Central memory CD8-positive, alpha-beta T cell (primary cell): ENCODE measurements around the gene KLF11.

Source experiments
- ATAC-seq: fragments of 150-1000 bp; cut with Tn5 transposase; replicated peaks from 2 replicates; pipeline ENCODE4 v1.10.0; 2022; ENCODE audit warnings: mild to moderate bottlenecking, moderate FRiP score, moderate number of reproducible peaks; ENCODE audit not compliant: poor library complexity, severe bottlenecking; ENCODE audit errors: extremely low read depth
- DNase-seq, 2 donors: peaks; one replicate each; pipeline ENCODE4 v3.0.0; 2021; ENCODE audit warnings: low spot score in 2 of 2
- H3K27ac Mint-ChIP-seq: one replicate; pipeline ENCODE4 v1.8.0; 2022; ENCODE audit warnings: low read depth, mild to moderate bottlenecking, moderate library complexity, mixed read lengths
- H3K27me3 Mint-ChIP-seq: one replicate; pipeline ENCODE4 v1.8.0; 2022; ENCODE audit warnings: mixed read lengths
- H3K36me3 Mint-ChIP-seq: one replicate; pipeline ENCODE4 v1.8.0; 2022; ENCODE audit warnings: mild to moderate bottlenecking, moderate library complexity, mixed read lengths; ENCODE audit not compliant: insufficient read depth
- H3K4me1 Mint-ChIP-seq: one replicate; pipeline ENCODE4 v1.8.0; 2022; ENCODE audit warnings: mixed read lengths
- H3K4me3 Mint-ChIP-seq: one replicate; pipeline ENCODE4 v1.8.0; 2022; ENCODE audit warnings: mild to moderate bottlenecking, moderate library complexity, mixed read lengths
- H3K9me3 Mint-ChIP-seq: one replicate; pipeline ENCODE4 v1.8.0; 2022; ENCODE audit warnings: mixed read lengths

Gene KLF11

DNA sequence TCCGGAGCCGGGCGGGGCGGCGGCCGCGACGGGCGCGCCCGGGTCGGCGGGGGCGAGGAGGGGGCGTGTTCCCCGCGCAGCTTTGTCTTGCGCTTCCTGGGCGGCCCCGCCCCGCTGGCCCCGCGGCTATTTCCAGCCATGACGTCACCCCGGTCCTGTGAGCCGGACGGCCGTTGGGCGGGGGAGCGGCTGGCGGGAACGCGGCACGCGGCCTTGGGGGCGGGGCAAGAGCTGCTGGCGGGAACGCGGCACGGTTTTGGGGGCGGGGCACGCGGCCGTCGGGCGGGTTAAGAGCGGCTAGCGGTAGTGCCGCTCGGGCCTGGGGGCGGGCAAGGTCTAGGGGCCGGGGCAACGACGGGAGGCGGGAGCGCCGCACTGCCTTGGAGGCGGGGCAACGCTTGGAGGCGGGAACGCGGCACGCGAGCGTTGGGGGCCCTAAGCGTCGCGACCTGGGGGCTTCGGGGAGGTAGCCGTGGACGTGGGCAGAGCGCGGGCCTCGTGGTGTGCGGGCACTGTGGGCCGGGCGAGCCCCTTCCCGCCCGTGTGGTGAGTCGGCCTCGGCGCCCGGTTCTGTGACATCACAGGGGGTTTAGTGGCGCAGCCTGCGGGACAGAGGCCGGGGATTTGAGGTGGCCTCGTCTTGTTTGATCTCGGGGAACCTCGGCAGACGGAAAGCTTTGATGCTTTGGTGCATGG is 704 bp downstream of the KLF11 start:
- H3K4me3 Mint-ChIP-seq = peak overlapping the region; percentile 83

DNA sequence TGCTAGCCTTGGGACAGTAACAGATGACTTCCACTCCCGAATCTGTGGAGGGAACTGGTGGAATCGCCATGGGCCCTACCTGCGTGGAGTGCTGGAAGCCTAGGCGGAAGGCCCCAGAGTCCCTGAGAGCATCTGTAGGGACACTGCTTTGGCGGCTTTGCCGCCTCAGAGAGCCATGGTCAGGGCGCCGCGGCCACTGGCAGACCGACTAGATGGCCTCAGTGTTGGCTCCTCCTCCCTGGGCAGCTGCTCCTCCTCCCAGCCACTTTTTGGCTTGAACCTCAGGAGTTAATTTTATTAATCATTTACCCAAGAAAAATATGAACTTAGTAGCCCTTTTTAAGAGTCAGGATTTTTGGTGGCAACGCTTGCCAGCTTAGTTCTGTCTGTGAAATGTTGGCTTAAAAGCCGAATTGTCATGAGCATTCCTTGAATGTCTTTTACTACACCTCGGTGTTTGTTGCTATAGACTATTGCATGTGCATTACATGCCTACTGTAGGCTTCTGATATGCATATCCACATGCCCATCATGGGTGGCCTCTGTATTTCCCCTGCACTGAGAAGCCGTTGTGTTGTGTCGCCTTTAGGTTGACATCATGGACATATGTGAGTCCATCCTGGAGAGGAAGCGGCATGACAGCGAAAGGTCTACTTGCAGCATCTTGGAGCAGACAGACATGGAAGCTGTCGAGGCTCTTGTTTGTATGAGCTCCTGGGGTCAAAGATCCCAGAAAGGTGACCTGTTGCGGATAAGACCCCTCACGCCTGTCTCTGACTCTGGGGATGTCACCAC is 2.4 kb downstream of the KLF11 start:
- no peak for DNase-seq
- Mint-ChIP-seq H3K9me3 (no peaks in the 10 kb centered on the region), H3K4me1 (peaks cover 21% of the 10 kb centered on the region), H3K4me3 (no peak overlapping the region), H3K27ac (peak overlapping the region; percentile 35), H3K36me3 (peaks cover 29% of the 10 kb centered on the region), H3K27me3 (no peaks in the 10 kb centered on the region)
- ATAC-seq = no peak

More for the DNA sequence above, 704 bp downstream of the KLF11 start:
- Mint-ChIP-seq H3K9me3 (no peaks in the 10 kb centered on the region), H3K4me1 (peaks cover 21% of the 10 kb centered on the region), H3K36me3 (peaks cover 21% of the 10 kb centered on the region), H3K27me3 (no peaks in the 10 kb centered on the region), H3K27ac (peak overlapping the region; percentile 94)
- peak; percentile 81 to 90 for DNase-seq
- ATAC-seq = peak; percentile 67

DNA sequence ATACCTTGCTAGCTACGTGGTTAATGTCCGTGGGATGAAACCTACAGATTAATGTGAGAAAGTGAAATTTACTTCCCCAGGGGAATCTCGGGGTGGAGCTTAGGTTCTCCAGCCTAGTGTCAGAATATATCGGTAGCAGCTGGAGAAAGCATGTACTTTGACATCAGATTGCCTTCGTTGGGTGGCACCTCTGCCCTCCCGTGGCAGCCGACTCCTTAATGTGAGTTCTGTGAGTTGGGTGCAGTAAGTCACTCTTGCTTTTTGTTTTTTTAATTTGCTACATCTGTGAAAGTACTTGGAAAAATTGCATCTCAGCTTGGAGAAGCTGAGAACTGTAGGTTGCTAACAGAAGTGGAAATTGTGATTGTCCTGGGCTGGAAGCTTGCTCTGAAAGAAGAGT is 3.6 kb downstream of the KLF11 start:
- DNase-seq (no peak), ATAC-seq (no peak)
- H3K27ac Mint-ChIP-seq = no peak overlapping the region
- no peak overlapping the region for H3K4me3 Mint-ChIP-seq
- no peaks in the 10 kb centered on the region for H3K27me3 Mint-ChIP-seq
- H3K9me3 Mint-ChIP-seq = no peaks in the 10 kb centered on the region
- H3K4me1 Mint-ChIP-seq = peaks cover 14% of the 10 kb centered on the region
- H3K36me3 Mint-ChIP-seq = peaks cover 28% of the 10 kb centered on the region

DNA sequence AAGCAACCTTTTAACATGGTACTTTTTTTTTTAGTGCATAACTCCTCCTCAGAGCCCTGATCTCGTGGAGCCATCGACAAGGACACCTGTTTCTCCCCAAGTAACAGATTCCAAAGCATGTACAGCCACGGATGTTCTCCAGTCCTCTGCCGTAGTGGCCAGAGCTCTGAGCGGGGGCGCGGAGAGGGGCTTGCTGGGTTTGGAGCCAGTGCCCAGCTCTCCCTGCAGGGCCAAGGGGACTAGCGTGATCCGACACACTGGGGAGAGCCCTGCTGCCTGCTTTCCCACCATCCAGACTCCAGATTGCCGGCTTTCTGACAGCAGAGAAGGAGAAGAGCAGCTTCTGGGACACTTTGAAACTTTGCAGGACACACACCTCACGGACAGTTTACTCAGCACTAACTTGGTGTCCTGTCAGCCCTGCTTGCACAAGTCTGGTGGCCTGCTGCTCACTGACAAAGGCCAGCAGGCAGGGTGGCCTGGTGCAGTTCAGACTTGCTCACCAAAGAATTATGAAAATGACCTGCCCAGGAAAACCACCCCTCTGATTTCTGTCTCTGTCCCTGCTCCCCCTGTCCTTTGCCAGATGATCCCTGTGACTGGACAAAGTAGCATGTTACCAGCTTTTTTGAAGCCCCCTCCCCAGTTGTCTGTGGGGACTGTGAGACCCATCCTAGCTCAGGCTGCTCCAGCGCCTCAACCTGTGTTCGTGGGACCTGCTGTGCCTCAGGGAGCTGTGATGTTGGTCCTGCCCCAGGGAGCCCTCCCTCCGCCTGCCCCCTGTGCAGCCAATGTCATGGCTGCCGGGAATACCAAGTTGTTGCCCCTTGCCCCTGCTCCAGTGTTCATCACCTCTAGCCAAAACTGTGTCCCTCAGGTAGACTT is 4.5 kb downstream of the KLF11 start:
- Mint-ChIP-seq H3K27me3 (no peaks in the 10 kb centered on the region), H3K4me1 (peaks cover 7% of the 10 kb centered on the region), H3K27ac (peak overlapping the region; percentile 3), H3K36me3 (peaks cover 36% of the 10 kb centered on the region), H3K9me3 (no peaks in the 10 kb centered on the region), H3K4me3 (no peak overlapping the region)
- DNase-seq (no peak), ATAC-seq (no peak)

DNA sequence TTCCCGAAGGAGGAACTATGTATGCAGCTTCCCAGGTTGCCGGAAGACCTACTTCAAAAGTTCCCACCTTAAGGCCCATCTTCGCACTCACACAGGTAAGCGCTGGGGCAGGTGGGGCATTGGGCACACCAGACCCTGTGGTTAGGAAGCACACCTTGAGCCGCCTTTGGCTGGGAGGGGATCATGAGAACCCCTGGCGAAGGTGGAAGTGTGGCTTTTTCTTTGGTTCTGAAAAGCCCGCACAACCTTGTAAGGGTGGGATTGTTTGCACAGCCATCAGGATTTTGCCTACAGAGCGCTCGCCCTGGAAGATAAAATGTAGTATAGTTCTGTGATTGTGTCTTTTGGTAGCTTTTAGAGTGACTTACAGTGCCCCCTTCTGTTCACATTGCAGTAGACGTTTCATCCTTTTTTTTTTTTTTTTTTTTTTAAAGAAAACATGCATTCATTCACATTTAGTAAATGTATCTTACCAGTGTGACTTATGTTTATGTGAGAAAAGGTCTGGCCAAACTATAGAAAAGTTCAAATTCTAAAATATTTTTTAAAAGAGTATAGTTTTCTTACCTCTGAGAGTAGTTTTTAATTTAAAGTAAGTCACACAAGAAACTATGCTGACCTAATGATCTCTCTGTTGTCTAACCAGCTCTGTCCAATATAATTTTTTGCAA is 5.3 kb downstream of the KLF11 start:
- H3K9me3 Mint-ChIP-seq = no peaks in the 10 kb centered on the region
- DNase-seq (no peak), ATAC-seq (no peak)
- no peak overlapping the region for H3K27ac Mint-ChIP-seq
- peaks cover 7% of the 10 kb centered on the region for H3K4me1 Mint-ChIP-seq
- H3K36me3 Mint-ChIP-seq = peaks cover 41% of the 10 kb centered on the region
- H3K4me3 Mint-ChIP-seq = no peak overlapping the region
- no peaks in the 10 kb centered on the region for H3K27me3 Mint-ChIP-seq

DNA sequence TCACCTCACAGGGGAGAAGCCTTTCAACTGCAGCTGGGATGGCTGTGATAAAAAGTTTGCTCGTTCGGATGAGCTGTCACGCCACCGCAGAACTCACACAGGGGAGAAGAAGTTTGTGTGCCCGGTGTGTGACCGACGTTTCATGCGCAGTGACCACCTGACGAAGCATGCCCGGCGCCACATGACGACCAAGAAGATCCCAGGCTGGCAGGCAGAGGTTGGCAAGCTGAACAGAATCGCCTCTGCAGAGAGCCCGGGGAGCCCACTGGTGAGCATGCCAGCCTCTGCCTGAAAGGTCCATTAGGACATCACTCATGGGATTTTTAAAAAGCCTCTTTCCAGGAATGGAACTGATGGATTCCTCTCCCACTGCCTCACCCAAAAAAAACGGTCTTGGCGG is 8.9 kb downstream of the KLF11 start:
- ATAC-seq = no peak
- Mint-ChIP-seq H3K9me3 (no peaks in the 10 kb centered on the region), H3K27ac (no peak overlapping the region), H3K27me3 (no peaks in the 10 kb centered on the region), H3K4me3 (no peak overlapping the region), H3K36me3 (peaks cover 45% of the 10 kb centered on the region), H3K4me1 (no peaks in the 10 kb centered on the region)
- DNase-seq = no peak

DNA sequence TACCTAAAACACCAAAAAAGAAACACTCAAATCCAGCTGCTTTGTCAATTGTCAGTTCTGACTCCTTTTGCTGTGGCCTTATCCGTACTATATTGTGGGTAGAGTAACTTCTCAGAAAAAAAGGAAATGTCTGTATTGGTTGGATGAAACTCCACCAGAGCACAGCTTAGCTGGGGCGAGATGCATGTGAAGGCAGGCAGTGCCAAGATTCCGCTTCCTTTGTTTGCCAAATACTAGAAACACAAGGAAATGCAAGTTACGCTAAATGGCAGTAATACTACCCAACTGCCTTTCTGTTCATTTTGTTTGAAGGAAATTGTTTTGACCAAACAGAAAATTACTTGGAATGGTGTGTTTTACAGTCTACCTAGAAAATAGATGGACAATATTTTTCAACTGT is 10.0 kb downstream of the KLF11 start:
- H3K4me3 Mint-ChIP-seq = no peak overlapping the region
- no peaks in the 10 kb centered on the region for H3K27me3 Mint-ChIP-seq
- H3K4me1 Mint-ChIP-seq = no peaks in the 10 kb centered on the region
- no peaks in the 10 kb centered on the region for H3K9me3 Mint-ChIP-seq
- H3K36me3 Mint-ChIP-seq = peaks cover 36% of the 10 kb centered on the region
- no peak overlapping the region for H3K27ac Mint-ChIP-seq
- DNase-seq = no peak
- no peak for ATAC-seq

DNA sequence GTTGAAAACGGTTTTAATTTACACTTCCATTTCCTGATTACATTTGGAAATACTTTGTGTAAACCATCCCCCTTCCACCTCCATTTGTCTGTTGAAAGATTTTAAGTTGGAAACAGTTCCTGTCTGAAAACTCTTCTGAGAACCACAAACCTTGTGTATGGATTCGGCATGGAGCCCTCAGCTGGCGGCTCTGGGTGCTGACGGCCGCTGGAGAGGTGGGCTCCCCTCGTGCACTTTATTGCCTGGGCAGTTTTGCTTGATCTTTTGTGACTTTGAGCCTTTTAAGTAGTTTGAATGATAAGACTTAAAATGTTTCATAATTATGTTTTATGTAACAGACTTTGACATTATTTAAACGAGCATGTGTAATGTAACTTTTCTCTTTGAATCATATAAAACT is 11.1 kb downstream of the KLF11 start:
- no peaks in the 10 kb centered on the region for H3K4me1 Mint-ChIP-seq
- peaks cover 31% of the 10 kb centered on the region for H3K36me3 Mint-ChIP-seq
- no peak for DNase-seq
- no peaks in the 10 kb centered on the region for H3K9me3 Mint-ChIP-seq
- H3K27ac Mint-ChIP-seq = no peak overlapping the region
- no peak overlapping the region for H3K4me3 Mint-ChIP-seq
- no peak for ATAC-seq
- H3K27me3 Mint-ChIP-seq = no peaks in the 10 kb centered on the region

DNA sequence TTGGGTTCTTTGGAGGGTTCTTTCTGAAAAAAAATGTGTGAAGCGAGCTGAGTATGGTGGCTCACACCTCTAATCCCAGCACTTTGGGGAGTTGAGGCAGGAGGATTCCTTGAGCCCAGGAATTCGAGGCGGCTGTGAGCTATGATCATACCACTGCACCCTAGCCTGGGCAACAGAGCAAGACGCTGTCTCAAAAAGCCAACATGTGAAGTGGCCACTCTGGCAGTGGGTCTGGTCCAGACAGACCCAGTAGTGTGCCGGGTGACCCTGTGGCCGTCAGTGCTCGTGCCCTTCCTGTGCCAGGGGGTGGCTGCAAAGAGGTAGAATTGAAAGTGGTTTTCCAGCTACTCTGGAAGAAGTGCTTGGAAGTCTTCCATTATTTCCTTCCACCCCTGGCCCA is 11.6 kb downstream of the KLF11 start:
- Mint-ChIP-seq H3K4me3 (no peak overlapping the region), H3K27me3 (no peaks in the 10 kb centered on the region), H3K4me1 (no peaks in the 10 kb centered on the region), H3K36me3 (peaks cover 29% of the 10 kb centered on the region), H3K27ac (no peak overlapping the region), H3K9me3 (no peaks in the 10 kb centered on the region)
- DNase-seq (no peak), ATAC-seq (no peak)

DNA sequence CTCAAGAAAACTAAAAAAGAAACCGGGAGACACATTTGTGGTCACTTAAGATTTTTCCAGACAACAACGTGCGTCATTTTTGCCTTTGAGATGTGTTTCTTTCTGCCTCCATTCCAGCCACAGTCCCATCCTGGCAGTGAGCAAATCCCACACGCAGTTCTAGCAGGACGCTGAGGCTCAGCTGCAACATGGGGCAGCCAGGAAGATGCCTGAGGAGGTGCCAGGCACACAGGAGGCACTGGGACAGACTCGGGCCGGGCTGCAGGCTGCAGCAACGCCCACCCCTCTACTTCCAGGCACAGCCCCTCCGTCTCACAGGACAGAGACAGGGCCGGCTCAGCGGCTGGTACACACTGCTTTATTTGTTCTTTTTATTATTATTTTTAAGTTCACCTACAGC is 13.1 kb downstream of the KLF11 start:
- no peaks in the 10 kb centered on the region for H3K4me1 Mint-ChIP-seq
- no peak overlapping the region for H3K4me3 Mint-ChIP-seq
- H3K27me3 Mint-ChIP-seq = no peaks in the 10 kb centered on the region
- no peaks in the 10 kb centered on the region for H3K9me3 Mint-ChIP-seq
- DNase-seq (no peak), ATAC-seq (no peak)
- peaks cover 28% of the 10 kb centered on the region for H3K36me3 Mint-ChIP-seq
- no peak overlapping the region for H3K27ac Mint-ChIP-seq

DNA sequence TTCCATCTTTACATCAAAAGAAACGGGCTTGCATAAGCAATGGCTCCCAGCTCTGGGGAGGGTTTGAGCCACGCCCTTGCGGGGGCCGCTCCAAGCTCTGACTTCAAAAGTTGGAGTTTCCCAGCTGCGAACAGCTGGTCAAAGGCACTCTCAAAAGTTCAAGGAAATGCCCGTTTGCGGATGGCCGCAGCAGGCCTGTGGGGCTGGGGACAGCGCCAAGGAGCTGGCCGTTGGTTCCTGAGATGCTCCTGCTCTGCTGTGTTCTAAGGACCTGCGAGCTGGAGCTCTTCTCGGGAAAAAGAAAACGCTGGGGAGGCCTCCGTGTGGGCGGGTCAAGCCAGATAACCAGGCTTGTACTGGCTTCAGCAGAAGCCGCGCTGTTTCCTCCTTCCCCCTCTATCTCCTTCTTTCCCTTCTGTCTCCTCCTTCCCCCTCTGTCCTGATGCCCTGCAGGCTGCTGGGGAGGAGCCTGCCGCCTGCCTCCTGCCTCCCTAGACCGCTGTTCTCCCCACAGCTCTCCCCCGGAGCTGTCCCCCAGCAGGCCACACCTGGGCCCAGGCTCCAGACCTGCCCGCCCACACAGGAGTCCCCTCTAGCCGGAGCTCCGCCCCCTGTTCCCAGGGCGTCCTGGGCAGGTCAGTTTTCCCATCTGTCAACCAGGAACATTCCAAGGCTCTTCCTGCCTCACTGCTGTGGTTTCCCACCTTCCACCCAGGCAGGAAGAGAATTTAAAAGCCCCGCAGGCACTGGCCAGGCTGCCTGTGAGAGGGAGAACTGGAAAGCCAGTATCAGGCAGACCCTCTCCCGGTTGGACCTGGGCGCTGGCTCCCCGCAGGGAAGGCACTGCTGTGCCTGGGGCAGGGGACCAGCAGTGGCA is 14.1 kb downstream of the KLF11 start:
- Mint-ChIP-seq H3K9me3 (no peaks in the 10 kb centered on the region), H3K27ac (no peak overlapping the region), H3K4me3 (no peak overlapping the region), H3K27me3 (no peaks in the 10 kb centered on the region), H3K4me1 (no peaks in the 10 kb centered on the region), H3K36me3 (peaks cover 23% of the 10 kb centered on the region)
- ATAC-seq = no peak
- no peak for DNase-seq
